Keratinocyte (primary cell): ENCODE results near the gene FANCC. TPM values are rescaled to one million over a fixed set of nuclear protein-coding genes. Genes with fewer than 3 reads are reported as not detected.

Experiments used
- DNase-seq: peaks from one replicate; pipeline ENCODE4 v3.0.0-alpha.2; 2011; ENCODE audit warnings: low read depth, missing footprints, low spot score
- FAIRE-seq: peaks from 2 replicates; lab custom pipeline; 2011; peaks lifted over from hg19 to GRCh38; lab: Jason Lieb, UNC
- H2AFZ ChIP-seq: 2 replicates; pipeline ENCODE4 v1.6.0; 2012; ENCODE audit warnings: low read length, control low read depth, inconsistent platforms; ENCODE audit not compliant: control insufficient read depth
- H3K27ac ChIP-seq: 2 replicates; pipeline ENCODE4 v1.5.1; 2011; ENCODE audit warnings: low read length; ENCODE audit not compliant: control insufficient read depth, insufficient read depth
- H3K27me3 ChIP-seq: 3 replicates; pipeline ENCODE4 v1.6.0; 2011; ENCODE audit warnings: low read length; ENCODE audit not compliant: control insufficient read depth, insufficient read depth; ENCODE audit errors: extremely low read depth
- H3K36me3 ChIP-seq, 2 experiments: 2 replicates in 1 of 2; 3 replicates in 1 of 2; pipeline ENCODE4 v1.5.1; 2011; ENCODE audit warnings: low read length in 2 of 2, mild to moderate bottlenecking in 1 of 2; ENCODE audit not compliant: control insufficient read depth in 2 of 2, insufficient read depth in 2 of 2; ENCODE audit errors: extremely low read depth in 1 of 2
- H3K4me1 ChIP-seq: 3 replicates; pipeline ENCODE4 v1.5.1; 2011; ENCODE audit warnings: low read length; ENCODE audit not compliant: control insufficient read depth, insufficient read depth; ENCODE audit errors: extremely low read depth
- H3K4me2 ChIP-seq: 3 replicates; pipeline ENCODE4 v1.6.0; 2011; ENCODE audit warnings: low read depth, low read length; ENCODE audit not compliant: control insufficient read depth, insufficient read depth; ENCODE audit errors: extremely low read depth
- H3K4me3 ChIP-seq, 3 experiments: fragments of 200-600 bp in 1 of 3; sonication (generic) in 1 of 3; 2 replicates in 2 of 3; 3 replicates in 1 of 3; pipeline ENCODE4 v1.5.1; 2011 to 2016; ENCODE audit warnings: low read length in 3 of 3, mild to moderate bottlenecking in 3 of 3, control low read depth in 2 of 3, inconsistent platforms in 1 of 3, low read depth in 1 of 3, mixed read lengths in 1 of 3, mixed run types in 1 of 3, moderate library complexity in 1 of 3; ENCODE audit not compliant: control insufficient read depth in 2 of 3, insufficient read depth in 2 of 3; ENCODE audit errors: extremely low read depth in 1 of 3
- H3K79me2 ChIP-seq: 2 replicates; pipeline ENCODE4 v1.6.0; 2012; ENCODE audit warnings: low read length; ENCODE audit not compliant: control insufficient read depth, insufficient read depth
- H3K9ac ChIP-seq: 3 replicates; pipeline ENCODE4 v1.6.0; 2011; ENCODE audit warnings: low read length; ENCODE audit not compliant: control insufficient read depth, insufficient read depth; ENCODE audit errors: extremely low read depth
- H3K9me1 ChIP-seq: 3 replicates; pipeline ENCODE4 v1.6.0; 2011; ENCODE audit warnings: low read length; ENCODE audit not compliant: control insufficient read depth, insufficient read depth; ENCODE audit errors: extremely low read depth
- H3K9me3 ChIP-seq: 2 replicates; pipeline ENCODE4 v1.5.1; 2012; ENCODE audit warnings: low read depth, low read length; ENCODE audit not compliant: control insufficient read depth
- H4K20me1 ChIP-seq: 3 replicates; pipeline ENCODE4 v1.6.0; 2011; ENCODE audit warnings: low read length; ENCODE audit not compliant: control insufficient read depth, insufficient read depth; ENCODE audit errors: extremely low read depth
- EZH2 ChIP-seq: IDR thresholded peaks from one replicate; pipeline ENCODE4 v1.6.1; 2012; ENCODE audit warnings: inconsistent platforms, mild to moderate bottlenecking, low read length, moderate library complexity
- dilution Hi-C: fragments of 300-500 bp; cut with MboI; formaldehyde crosslinking; loops from one replicate; pipeline ENCODE4 v1.7.0; 2020; ENCODE audit warnings: low sequenced_read_pairs; ENCODE audit not compliant: extremely low pct_ligation_motif_present
- polyA plus RNA-seq, 5 experiments: library from polyadenylated mRNA; depleted of rRNA in 3 of 5; stranded (reverse) in 3 of 5; stranded (forward) in 1 of 5; unstranded in 1 of 5; fragments of >200 nt; gene quantifications; 1 replicate in 1 of 5; 2 replicates in 3 of 5; 3 replicates in 1 of 5; pipeline versions ENCODE4 v1.2.1 to v1.2.3, GENCODE V29; 2011 to 2012; ENCODE audit warnings: missing spikeins in 2 of 5, low read depth in 1 of 5, low replicate concordance in 1 of 5
- TF ChIP-seq, protein P1 (sequence below), 3 experiments: IDR thresholded peaks in 1 of 3; conservative IDR thresholded peaks in 1 of 3; optimal IDR thresholded peaks in 1 of 3; 2 replicates in 2 of 3; 3 replicates in 1 of 3; pipeline versions ENCODE3 to v1.5.1; 2011; ENCODE audit warnings: low read length in 3 of 3, mild to moderate bottlenecking in 3 of 3, moderate library complexity in 2 of 3, control low read depth in 1 of 3, inconsistent platforms in 1 of 3; ENCODE audit not compliant: insufficient read depth in 2 of 3; ENCODE audit errors: extremely low read depth in 1 of 3

The FANCC gene
- polyA plus RNA-seq, 1 donor (not counting 4 experiments of a cell fraction or from before 2014, with no cell fraction given), result 8.3 TPM

DNA sequence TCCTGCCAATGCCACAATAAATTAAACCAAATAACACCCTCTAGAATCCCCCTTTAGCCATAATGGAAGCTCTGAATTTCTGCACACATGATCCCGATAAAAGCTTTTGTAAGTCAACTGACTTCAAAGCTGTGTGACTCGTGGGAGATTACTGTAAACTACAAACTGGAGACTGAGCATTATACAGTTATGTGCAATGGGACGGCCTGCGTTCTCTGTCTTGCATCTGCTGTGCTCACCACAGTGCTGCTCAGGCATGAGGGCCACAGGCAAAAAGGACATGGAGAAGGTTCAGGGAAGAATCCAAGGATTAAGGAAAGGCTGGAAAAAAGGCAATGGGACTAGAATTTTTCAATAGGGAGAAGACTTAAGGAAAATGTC, 184.2 kb downstream of the FANCC start:
- dilution Hi-C loops, result no loop called here
- DNase-seq (no peak), FAIRE-seq (no peak)
- Histone ChIP-seq H3K27me3 (no peaks in the 10 kb centered on the region), H3K4me1 (peaks cover 3% of the 10 kb centered on the region), H3K9ac (no peak overlapping the region), H2AFZ (no peak overlapping the region), H3K27ac (no peak overlapping the region), H4K20me1 (no peaks in the 10 kb centered on the region), H3K9me3 (no peaks in the 10 kb centered on the region), H3K9me1 (no peaks in the 10 kb centered on the region), H3K36me3 (no peaks in the 10 kb centered on the region), H3K4me3 (no peak overlapping the region), H3K79me2 (no peaks in the 10 kb centered on the region), H3K4me2 (no peak overlapping the region)
- TF ChIP-seq, protein P1, sequence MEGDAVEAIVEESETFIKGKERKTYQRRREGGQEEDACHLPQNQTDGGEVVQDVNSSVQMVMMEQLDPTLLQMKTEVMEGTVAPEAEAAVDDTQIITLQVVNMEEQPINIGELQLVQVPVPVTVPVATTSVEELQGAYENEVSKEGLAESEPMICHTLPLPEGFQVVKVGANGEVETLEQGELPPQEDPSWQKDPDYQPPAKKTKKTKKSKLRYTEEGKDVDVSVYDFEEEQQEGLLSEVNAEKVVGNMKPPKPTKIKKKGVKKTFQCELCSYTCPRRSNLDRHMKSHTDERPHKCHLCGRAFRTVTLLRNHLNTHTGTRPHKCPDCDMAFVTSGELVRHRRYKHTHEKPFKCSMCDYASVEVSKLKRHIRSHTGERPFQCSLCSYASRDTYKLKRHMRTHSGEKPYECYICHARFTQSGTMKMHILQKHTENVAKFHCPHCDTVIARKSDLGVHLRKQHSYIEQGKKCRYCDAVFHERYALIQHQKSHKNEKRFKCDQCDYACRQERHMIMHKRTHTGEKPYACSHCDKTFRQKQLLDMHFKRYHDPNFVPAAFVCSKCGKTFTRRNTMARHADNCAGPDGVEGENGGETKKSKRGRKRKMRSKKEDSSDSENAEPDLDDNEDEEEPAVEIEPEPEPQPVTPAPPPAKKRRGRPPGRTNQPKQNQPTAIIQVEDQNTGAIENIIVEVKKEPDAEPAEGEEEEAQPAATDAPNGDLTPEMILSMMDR (optimal IDR thresholded peaks at IDR 0.05 in 1 of 3, IDR thresholded peaks at IDR 0.05 in 1 of 3, conservative IDR thresholded peaks at IDR 0.05 in 1 of 3; ENCODE audit: extremely low read depth in 1 of 3, insufficient read depth in 2 of 3, low read length in 3 of 3), result no peak
- TF ChIP-seq EZH2, result no peak

DNA sequence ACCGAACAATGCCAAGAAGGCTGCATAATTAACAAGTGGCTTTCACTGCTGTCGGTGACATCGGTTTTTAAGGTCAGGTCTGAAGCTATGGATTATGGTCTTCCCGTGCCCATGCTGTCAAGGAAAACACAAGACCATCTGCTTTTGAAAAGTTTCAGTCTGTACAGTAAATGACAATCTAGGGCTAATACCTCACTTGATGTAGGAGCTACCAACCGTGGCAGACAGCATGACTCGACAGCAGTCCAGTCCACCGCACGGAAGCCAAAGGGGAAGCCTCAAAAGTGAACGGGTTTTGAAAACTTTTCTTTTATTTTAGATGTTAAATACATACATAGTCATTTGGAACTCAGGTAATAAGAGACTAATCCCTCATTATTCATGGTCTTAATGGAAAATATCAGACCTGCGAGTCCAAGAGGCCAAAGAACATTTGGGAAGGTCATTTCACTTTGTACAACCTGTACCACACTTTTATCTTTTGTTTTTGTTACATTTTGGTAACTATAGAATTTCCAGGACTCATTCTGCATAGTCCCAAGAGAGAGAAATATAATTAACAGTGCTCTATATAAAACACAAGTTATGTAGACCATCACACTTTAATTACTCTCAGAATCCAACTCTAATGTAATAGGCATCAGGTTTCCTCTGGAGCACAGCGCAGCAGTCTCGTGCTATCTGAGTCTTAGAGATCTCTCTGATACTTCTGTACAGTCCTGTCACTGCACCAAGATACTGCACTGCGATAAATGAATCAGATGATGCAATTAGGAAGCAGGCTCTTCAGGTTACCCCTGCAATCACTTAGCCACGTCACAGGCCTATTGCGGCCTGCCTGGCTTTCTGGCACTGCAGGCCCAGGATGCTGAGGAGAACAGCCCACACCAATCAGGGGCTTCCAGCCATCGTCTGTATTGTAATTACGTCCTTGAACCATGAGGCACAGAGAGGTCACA, 184.9 kb downstream of the FANCC start:
- TF ChIP-seq EZH2, result no peak
- TF ChIP-seq, protein P1 (optimal IDR thresholded peaks at IDR 0.05 in 1 of 3, IDR thresholded peaks at IDR 0.05 in 1 of 3, conservative IDR thresholded peaks at IDR 0.05 in 1 of 3; ENCODE audit: extremely low read depth in 1 of 3, insufficient read depth in 2 of 3, low read length in 3 of 3), result no peak
- FAIRE-seq, result no peak
- Histone ChIP-seq H3K4me2 (no peak overlapping the region), H3K27ac (no peak overlapping the region), H3K4me3 (no peak overlapping the region), H3K9me1 (no peaks in the 10 kb centered on the region), H3K27me3 (no peaks in the 10 kb centered on the region), H3K4me1 (no peaks in the 10 kb centered on the region), H3K79me2 (no peaks in the 10 kb centered on the region), H3K9me3 (no peaks in the 10 kb centered on the region), H3K36me3 (no peaks in the 10 kb centered on the region), H4K20me1 (no peaks in the 10 kb centered on the region), H2AFZ (no peak overlapping the region), H3K9ac (no peak overlapping the region)
- DNase-seq, result no peak
- dilution Hi-C loops, result no loop called here
